Epithelial cell of proximal tubule (primary cell): Measurements from ENCODE around the gene EID3. TPM values are rescaled to one million over a fixed set of nuclear protein-coding genes. Genes with fewer than 3 reads are reported as not detected.

Experiments used
- DNase-seq: peaks from one replicate; pipeline ENCODE4 v3.0.0-alpha.2; 2011; ENCODE audit warnings: low read depth
- H3K4me3 ChIP-seq: 2 replicates; pipeline ENCODE4 v1.5.1; 2011; ENCODE audit warnings: low read depth, mild to moderate bottlenecking, low read length
- CTCF ChIP-seq: conservative IDR thresholded peaks from 2 replicates; pipeline ENCODE4 v1.5.1; 2012; ENCODE audit warnings: low read depth, mild to moderate bottlenecking, low read length
- total RNA-seq: library from RNA; depleted of rRNA; stranded (reverse); fragments of >200 nt; gene quantifications from 2 replicates; pipeline ENCODE4 v1.2.3, GENCODE V29; 2015

Gene EID3
- total RNA-seq, 1 donor from 2014 or later: 1.3 TPM

GRCh38 chr12:104306943-104307654, 3.6 kb downstream of the EID3 start:
- no peak overlapping the region for H3K4me3 ChIP-seq
- no peak for TF ChIP-seq CTCF
- no peak for DNase-seq

GRCh38 chr12:104307655-104308000, 4.1 kb downstream of the EID3 start:
- TF ChIP-seq CTCF: no peak
- DNase-seq: no peak
- no peak overlapping the region for H3K4me3 ChIP-seq

- DNase-seq: no peak
- no peak for TF ChIP-seq CTCF
- no peak overlapping the region for H3K4me3 ChIP-seq
Measured at GRCh38 chr12:104309446-104309993, 6.0 kb downstream of the EID3 start.

- DNase-seq: no peak
- no peak overlapping the region for H3K4me3 ChIP-seq
- no peak for TF ChIP-seq CTCF
Measured at GRCh38 chr12:104310751-104311633, 7.5 kb downstream of the EID3 start.

GRCh38 chr12:104312202-104312601, 8.7 kb downstream of the EID3 start:
- TF ChIP-seq CTCF: no peak
- no peak for DNase-seq

GRCh38 chr12:104312654-104313053, 9.1 kb downstream of the EID3 start:
- H3K4me3 ChIP-seq: no peak overlapping the region
- no peak for TF ChIP-seq CTCF
- DNase-seq: no peak

More at GRCh38 chr12:104312202-104312601, 8.7 kb downstream of the EID3 start:
- no peak overlapping the region for H3K4me3 ChIP-seq
